Neural cell (in vitro differentiated cells): ENCODE measurements around the gene PLXDC2. TPM values are rescaled to one million over a fixed set of nuclear protein-coding genes. Genes with fewer than 3 reads are reported as not detected.

Experiments used
- H2AFZ ChIP-seq: fragments of 200-600, 300-800 bp; sonication (generic), shearing (Covaris generic); 2 replicates; pipeline ENCODE4 v1.6.0; 2014; ENCODE audit warnings: low read depth, mild to moderate bottlenecking, antibody characterized with exemption, low read length, moderate library complexity
- H3F3A ChIP-seq: fragments of 200-600 bp; shearing (Covaris generic); 2 replicates; pipeline ENCODE4 v1.6.1; 2016; ENCODE audit warnings: mild to moderate bottlenecking, moderate library complexity, mixed read lengths, antibody characterized with exemption, low read length; ENCODE audit not compliant: insufficient read depth, poor library complexity, severe bottlenecking
- H3K27ac ChIP-seq: fragments of 200-600, 300-800 bp; sonication (generic), shearing (Covaris generic); 2 replicates; pipeline ENCODE4 v1.5.1; 2014; ENCODE audit warnings: mild to moderate bottlenecking, low read length, moderate library complexity
- H3K27me3 ChIP-seq: fragments of 300-800, 200-600 bp; sonication (generic), shearing (Covaris generic); 2 replicates; pipeline ENCODE4 v1.6.0; 2014; ENCODE audit warnings: mild to moderate bottlenecking, low read depth, low read length, moderate library complexity; ENCODE audit not compliant: insufficient read depth
- H3K36me3 ChIP-seq: fragments of 300-800, 200-600 bp; sonication (generic), shearing (Covaris generic); 2 replicates; pipeline ENCODE4 v1.5.1; 2014; ENCODE audit warnings: mild to moderate bottlenecking, antibody characterized with exemption, low read length, moderate library complexity; ENCODE audit not compliant: insufficient read depth
- H3K4me2 ChIP-seq: fragments of 300-800, 200-600 bp; sonication (generic), shearing (Covaris generic); 2 replicates; pipeline ENCODE4 v1.6.0; 2014; ENCODE audit warnings: mild to moderate bottlenecking, low read length
- H3K4me3 ChIP-seq: fragments of 300-800, 200-600 bp; sonication (generic), shearing (Covaris generic); 2 replicates; pipeline ENCODE4 v1.5.1; 2014; ENCODE audit warnings: mild to moderate bottlenecking, low read length, moderate library complexity
- H3K79me2 ChIP-seq: fragments of 200-600 bp; shearing (Covaris generic); replicated peaks from 2 replicates; pipeline ENCODE4 v1.6.0; 2014; ENCODE audit warnings: mild to moderate bottlenecking, low read length, moderate library complexity; ENCODE audit not compliant: insufficient read depth
- H3K9ac ChIP-seq: fragments of 300-800, 200-600 bp; sonication (generic), shearing (Covaris generic); 2 replicates; pipeline ENCODE4 v1.6.1; 2016; ENCODE audit warnings: mild to moderate bottlenecking, low read length, mixed read lengths
- H3K9me2 ChIP-seq: fragments of 200-600 bp; shearing (Covaris generic); 2 replicates; pipeline ENCODE4 v1.6.1; 2016; ENCODE audit warnings: mild to moderate bottlenecking, low read length, mixed read lengths; ENCODE audit not compliant: insufficient read depth
- H3K9me3 ChIP-seq: fragments of 200-600, 300-800 bp; sonication (generic), shearing (Covaris generic); 2 replicates; pipeline ENCODE4 v1.6.1; 2016; ENCODE audit warnings: mild to moderate bottlenecking, mixed run types, low read length, moderate library complexity, mixed read lengths
- H4K20me1 ChIP-seq: fragments of 200-600 bp; shearing (Covaris generic); 2 replicates; pipeline ENCODE4 v1.6.1; 2016; ENCODE audit warnings: mild to moderate bottlenecking, mixed run types; ENCODE audit not compliant: insufficient read depth
- CTCF ChIP-seq: fragments of 450-650 bp; IDR thresholded peaks from 2 replicates; pipeline ENCODE4 v1.5.1; 2014; ENCODE audit warnings: antibody characterized with exemption, mild to moderate bottlenecking, moderate library complexity; ENCODE audit not compliant: poor library complexity, severe bottlenecking
- EP300 ChIP-seq: fragments of 450-650 bp; conservative IDR thresholded peaks from 2 replicates; pipeline ENCODE4 v1.6.1; 2014; ENCODE audit warnings: antibody characterized with exemption, mild to moderate bottlenecking, moderate library complexity; ENCODE audit not compliant: poor library complexity, severe bottlenecking
- EZH2 ChIP-seq: fragments of 200-600, 300-800 bp; shearing (Covaris generic), sonication (generic); IDR thresholded peaks from 2 replicates; pipeline ENCODE4 v1.6.1; 2014; ENCODE audit warnings: antibody characterized with exemption, low read length, borderline replicate concordance, mild to moderate bottlenecking; ENCODE audit not compliant: insufficient read depth, poor library complexity, severe bottlenecking
- MXI1 ChIP-seq: fragments of 450-650 bp; conservative IDR thresholded peaks from 2 replicates; pipeline ENCODE4 v1.6.1; 2014; ENCODE audit warnings: antibody characterized with exemption, mild to moderate bottlenecking; ENCODE audit not compliant: poor library complexity, severe bottlenecking
- POLR2AphosphoS5 ChIP-seq: IDR thresholded peaks from 2 replicates; pipeline ENCODE4 v1.6.1; 2012
- RAD21 ChIP-seq: fragments of 450-650 bp; conservative IDR thresholded peaks from 2 replicates; pipeline ENCODE4 v1.6.1; 2014; ENCODE audit warnings: antibody characterized with exemption, mild to moderate bottlenecking, moderate library complexity
- SMC3 ChIP-seq: fragments of 450-650 bp; conservative IDR thresholded peaks from 2 replicates; pipeline ENCODE4 v1.6.1; 2014; ENCODE audit warnings: antibody characterized with exemption, mild to moderate bottlenecking, moderate library complexity; ENCODE audit not compliant: poor library complexity
- TAF1 ChIP-seq: IDR thresholded peaks from 2 replicates; pipeline ENCODE4 v1.6.1; 2012; ENCODE audit warnings: low read depth
- polyA plus RNA-seq: library from polyadenylated mRNA; depleted of rRNA; stranded (reverse); fragments of >200 nt; gene quantifications from 2 replicates; pipeline ENCODE4 v1.2.3, GENCODE V29; 2014
- TF ChIP-seq, protein P1 (sequence below): IDR thresholded peaks from 2 replicates; pipeline ENCODE4 v1.6.1; 2012; ENCODE audit warnings: borderline replicate concordance

The PLXDC2 gene
- polyA plus RNA-seq, 1 donor from 2014 or later = 2.3 TPM

GRCh38 chr10:19946245-19946644, 130.0 kb downstream of the PLXDC2 start:
- Histone ChIP-seq H3K9me3 (no peaks in the 10 kb centered on the region), H3K4me2 (no peak overlapping the region), H3K9ac (no peak overlapping the region), H3F3A (no peaks in the 10 kb centered on the region), H3K36me3 (no peaks in the 10 kb centered on the region), H3K79me2 (no peaks in the 10 kb centered on the region), H3K27me3 (no peaks in the 10 kb centered on the region), H4K20me1 (no peaks in the 10 kb centered on the region), H3K4me3 (no peak overlapping the region), H3K9me2 (no peaks in the 10 kb centered on the region), H3K27ac (no peak overlapping the region), H2AFZ (no peak overlapping the region)
- TF ChIP-seq MXI1 (no peak), SMC3 (no peak), EP300 (no peak), TAF1 (no peak), RAD21 (no peak), CTCF (no peak), EZH2 (no peak)

GRCh38 chr10:19946791-19947190, 130.6 kb downstream of the PLXDC2 start:
- Histone ChIP-seq H2AFZ (no peak overlapping the region), H3F3A (no peaks in the 10 kb centered on the region), H3K9me3 (no peaks in the 10 kb centered on the region), H3K4me2 (no peak overlapping the region), H3K36me3 (no peaks in the 10 kb centered on the region), H3K9me2 (no peaks in the 10 kb centered on the region), H4K20me1 (no peaks in the 10 kb centered on the region), H3K27ac (no peak overlapping the region), H3K27me3 (no peaks in the 10 kb centered on the region), H3K79me2 (no peaks in the 10 kb centered on the region), H3K9ac (no peak overlapping the region), H3K4me3 (no peak overlapping the region)
- no peak for TF ChIP-seq SMC3
- TF ChIP-seq, protein P1, sequence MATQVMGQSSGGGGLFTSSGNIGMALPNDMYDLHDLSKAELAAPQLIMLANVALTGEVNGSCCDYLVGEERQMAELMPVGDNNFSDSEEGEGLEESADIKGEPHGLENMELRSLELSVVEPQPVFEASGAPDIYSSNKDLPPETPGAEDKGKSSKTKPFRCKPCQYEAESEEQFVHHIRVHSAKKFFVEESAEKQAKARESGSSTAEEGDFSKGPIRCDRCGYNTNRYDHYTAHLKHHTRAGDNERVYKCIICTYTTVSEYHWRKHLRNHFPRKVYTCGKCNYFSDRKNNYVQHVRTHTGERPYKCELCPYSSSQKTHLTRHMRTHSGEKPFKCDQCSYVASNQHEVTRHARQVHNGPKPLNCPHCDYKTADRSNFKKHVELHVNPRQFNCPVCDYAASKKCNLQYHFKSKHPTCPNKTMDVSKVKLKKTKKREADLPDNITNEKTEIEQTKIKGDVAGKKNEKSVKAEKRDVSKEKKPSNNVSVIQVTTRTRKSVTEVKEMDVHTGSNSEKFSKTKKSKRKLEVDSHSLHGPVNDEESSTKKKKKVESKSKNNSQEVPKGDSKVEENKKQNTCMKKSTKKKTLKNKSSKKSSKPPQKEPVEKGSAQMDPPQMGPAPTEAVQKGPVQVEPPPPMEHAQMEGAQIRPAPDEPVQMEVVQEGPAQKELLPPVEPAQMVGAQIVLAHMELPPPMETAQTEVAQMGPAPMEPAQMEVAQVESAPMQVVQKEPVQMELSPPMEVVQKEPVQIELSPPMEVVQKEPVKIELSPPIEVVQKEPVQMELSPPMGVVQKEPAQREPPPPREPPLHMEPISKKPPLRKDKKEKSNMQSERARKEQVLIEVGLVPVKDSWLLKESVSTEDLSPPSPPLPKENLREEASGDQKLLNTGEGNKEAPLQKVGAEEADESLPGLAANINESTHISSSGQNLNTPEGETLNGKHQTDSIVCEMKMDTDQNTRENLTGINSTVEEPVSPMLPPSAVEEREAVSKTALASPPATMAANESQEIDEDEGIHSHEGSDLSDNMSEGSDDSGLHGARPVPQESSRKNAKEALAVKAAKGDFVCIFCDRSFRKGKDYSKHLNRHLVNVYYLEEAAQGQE = no peak
- TF ChIP-seq EZH2 = no peak

DNA sequence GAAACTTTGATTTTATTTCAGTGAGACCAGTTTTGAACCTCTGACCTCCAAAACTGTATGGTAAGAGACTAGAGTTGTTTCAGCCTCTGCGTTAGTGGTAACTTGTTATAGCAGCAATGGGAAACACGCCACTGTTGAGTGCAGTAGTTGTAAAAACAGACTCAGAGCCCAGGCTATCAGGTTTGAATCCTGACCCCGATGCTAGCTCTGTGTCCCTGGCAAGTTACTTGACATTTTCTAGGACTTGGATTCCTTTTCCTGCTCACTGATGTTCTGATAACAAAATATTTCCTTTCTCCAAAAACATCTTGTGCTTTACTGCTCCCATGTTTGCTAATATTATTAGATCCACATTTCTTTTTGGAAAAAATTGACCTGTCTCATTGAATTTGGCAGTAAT, 131.0 kb downstream of the PLXDC2 start:
- H3K36me3 ChIP-seq = no peaks in the 10 kb centered on the region
- no peak overlapping the region for H3K4me3 ChIP-seq
- TF ChIP-seq EZH2 = no peak
- no peak for TF ChIP-seq SMC3
- no peak for TF ChIP-seq EP300
- TF ChIP-seq CTCF = no peak
- no peak for TF ChIP-seq MXI1
- TF ChIP-seq RAD21 = no peak
- TF ChIP-seq, protein P1 = no peak
- TF ChIP-seq POLR2AphosphoS5 = no peak
- TF ChIP-seq TAF1 = no peak
- no peaks in the 10 kb centered on the region for H3K79me2 ChIP-seq
- no peaks in the 10 kb centered on the region for H3K9me2 ChIP-seq
- H2AFZ ChIP-seq = no peak overlapping the region
- no peaks in the 10 kb centered on the region for H3K9me3 ChIP-seq
- H3F3A ChIP-seq = no peaks in the 10 kb centered on the region
- H3K27me3 ChIP-seq = no peaks in the 10 kb centered on the region
- no peak overlapping the region for H3K9ac ChIP-seq
- H3K27ac ChIP-seq = no peak overlapping the region
- H3K4me2 ChIP-seq = no peak overlapping the region
- H4K20me1 ChIP-seq = no peaks in the 10 kb centered on the region
